Adrenal gland (tissue), 12 donors: Measurements from ENCODE around the gene SCAI. TPM values are rescaled to one million over a fixed set of nuclear protein-coding genes. Genes with fewer than 3 reads are reported as not detected.
A peak's percentile ranks its signal among the peaks of the same experiment; 100 is the strongest.
"Not testable (repeated sequence)": the region's sequence is repeated elsewhere in the genome, so short reads cannot be mapped to it uniquely, and the experiment has no call there.

Source experiments
- DNase-seq, 7 donors: peaks; one replicate each; pipeline ENCODE4 v3.0.0-alpha.2; 2019 to 2020
- H3K27ac ChIP-seq, 5 donors: fragments of 200-600 bp; sonication (generic) in 4 of 5; 1 replicate in 3 of 5; 2 replicates in 2 of 5; pipeline versions ENCODE4 v1.5.1 to v1.8.0; 2016 to 2020; ENCODE audit warnings: mild to moderate bottlenecking in 1 of 5
- H3K27me3 ChIP-seq: fragments of 200-600 bp; 2 replicates; pipeline ENCODE4 v1.8.0; 2021
- H3K36me3 ChIP-seq, 2 donors: fragments of 200-600 bp; replicated peaks in 1 of 2; 1 replicate in 1 of 2; 2 replicates in 1 of 2; pipeline versions ENCODE4 v1.5.1 to v1.8.0; 2018 to 2022
- H3K4me1 ChIP-seq, 2 donors: fragments of 200-600 bp; replicated peaks in 1 of 2; 1 replicate in 1 of 2; 2 replicates in 1 of 2; pipeline versions ENCODE4 v1.5.1 to v1.8.0; 2018 to 2021
- H3K4me3 ChIP-seq, 4 donors: fragments of 200-600 bp; sonication (generic) in 3 of 4; one replicate each; pipeline ENCODE4 v1.5.1; 2016 to 2018
- H3K9me3 ChIP-seq, 3 donors: fragments of 200-600 bp; sonication (generic) in 1 of 3; replicated peaks in 1 of 3; 1 replicate in 2 of 3; 2 replicates in 1 of 3; pipeline versions ENCODE4 v1.5.1 to v1.8.0; 2016 to 2021
- CTCF ChIP-seq, 6 experiments: fragments of 450-650 bp in 4 of 6; fragments of 200-600 bp in 2 of 6; sonication (generic) in 1 of 6; IDR thresholded peaks; 1 replicate in 5 of 6; 2 replicates in 1 of 6; pipeline versions ENCODE4 v1.5.1 to v1.8.0; 2016 to 2021; ENCODE audit warnings: antibody characterized with exemption in 6 of 6, mild to moderate bottlenecking in 2 of 6, moderate library complexity in 1 of 6
- POLR2A ChIP-seq, 2 donors: fragments of 450-650 bp; IDR thresholded peaks; one replicate each; pipeline ENCODE4 v1.6.1; 2017; ENCODE audit warnings: antibody characterized with exemption in 2 of 2, mild to moderate bottlenecking in 2 of 2, moderate library complexity in 1 of 2
- WGBS, 4 donors: extraction: QIAGEN DNeasy Blood & Tissue Kit in 2 of 4; methylation state at CpG; one replicate each; pipeline versions ENCODE4 v1.1.5 to v1.1.7; 2013 to 2017; 5-methylcytosine and 5-hydroxymethylcytosine counted together
- intact Hi-C, 2 donors: fragments of 100-400 bp; cut with DNase I; formaldehyde crosslinking; loops; one replicate each; pipeline versions ENCODE4 v1.14.1 to v1.15.0; 2022 to 2023
- polyA plus RNA-seq, 3 donors: library from polyadenylated mRNA; stranded (reverse); fragments of 200-250 nt in 2 of 3; fragments of 350-450 nt in 1 of 3; fragmentation: Illumina TruSeq in 1 of 3; extraction: RNeasy Lipid Tissue Mini Kit (QIAGEN cat#74804) in 1 of 3; gene quantifications; one replicate each; pipeline ENCODE4 v1.2.3, GENCODE V29; 2013 to 2014
- total RNA-seq, 9 donors: library from RNA; depleted of rRNA in 4 of 9; stranded (reverse); fragments of >200 nt in 4 of 9; fragments of 120-200 nt in 1 of 9; fragmentation: NEBNext Ultra II Directional in 1 of 9; extraction: Animal tissue kit (Norgen Biotek cat#: 25700) in 1 of 9; gene quantifications; one replicate each; pipeline versions ENCODE4 v1.1.0 to v1.2.4, GENCODE V29; 2013 to 2023
- donor health status: healthy with polysubstance abuse.
- donor health status: Bipolar disorder and iron deficiency.
- donor health status: DM: yes; HTN: yes; CAD: no.
- donor health status: DM: no; HTN: no; CAD: no.
- donor health status: DM: no; HTN: no; CAD: no.
- donor health status: DM: yes; HTN: yes; CAD: no.

Gene SCAI
- total and polyA plus RNA-seq, 12 donors: 1.4 to 19.6 (median 9.2) TPM

GRCh38 chr9:125189011-125189360, 45.7 kb upstream of the SCAI start:
- 0 to 1% (median 0%) methylated on average over 8 to 26 of the region's 26 CpGs for WGBS, 4 donors
- Histone ChIP-seq H3K4me3 (peak overlapping the region; percentile 60 to 100 (median 76)), H3K27me3 (no peaks in the 10 kb centered on the region), H3K4me1 (peaks cover 22 to 44% of the 10 kb centered on the region in 2 donors), H3K9me3 (no peaks in the 10 kb centered on the region), H3K27ac (peak overlapping the region; percentile 44 to 99 (median 80)), H3K36me3 (no peaks in the 10 kb centered on the region)
- DNase-seq: peak; percentile 30 to 59 (median 39)
- no peak for TF ChIP-seq POLR2A (IDR thresholded peaks at IDR 0.05)
- no peak for TF ChIP-seq CTCF (IDR thresholded peaks at IDR 0.05)
- intact Hi-C loops: no loop called here

DNA sequence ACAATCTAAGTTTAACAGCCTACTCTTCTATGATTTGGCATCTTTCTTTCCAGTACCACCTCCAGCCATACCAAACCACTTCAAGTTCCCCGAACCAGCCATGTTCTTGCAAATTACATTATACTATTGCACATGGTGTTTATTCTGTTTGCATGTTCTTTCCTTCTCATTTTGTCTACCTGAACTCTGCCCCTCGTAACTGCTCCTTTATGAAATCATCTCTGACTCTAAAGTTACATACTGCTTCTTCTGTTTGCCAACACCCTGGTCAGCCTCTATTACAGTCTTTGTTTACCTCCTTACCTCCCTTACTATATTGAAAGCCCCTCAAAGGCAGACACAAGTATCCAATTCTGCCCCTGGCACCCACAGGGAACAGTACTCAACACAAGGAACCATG, 40.2 kb upstream of the SCAI start:
- Histone ChIP-seq H3K27ac (peak overlapping the region in 2 of 5 donors; percentile 33 to 55), H3K36me3 (no peaks in the 10 kb centered on the region)

DNA sequence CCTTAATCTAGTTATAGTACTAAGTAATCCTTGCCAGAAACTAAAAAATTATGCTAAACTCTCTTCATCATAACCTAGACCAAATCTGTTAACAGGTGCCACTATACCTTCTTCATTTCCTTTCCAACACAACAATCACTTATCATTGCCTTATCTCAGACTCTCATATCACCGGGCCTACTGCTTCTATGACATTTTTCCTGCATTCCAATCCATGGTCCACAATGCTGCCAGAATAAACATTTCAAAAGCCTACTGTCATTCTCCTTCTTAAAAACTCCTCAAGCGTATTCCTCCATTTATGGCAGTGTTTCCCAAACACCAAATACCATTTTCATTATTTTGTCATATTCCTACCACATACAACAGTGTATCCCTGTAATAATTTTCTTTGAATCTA, 39.7 kb upstream of the SCAI start:
- Histone ChIP-seq H3K27ac (peak overlapping the region in 1 of 5 donors; percentile 55), H3K4me3 (no peak overlapping the region), H3K4me1 (peaks cover 16 to 42% of the 10 kb centered on the region in 2 donors)

More for the DNA sequence above, 40.2 kb upstream of the SCAI start:
- no peaks in the 10 kb centered on the region for H3K27me3 ChIP-seq
- DNase-seq: no peak
- TF ChIP-seq POLR2A (IDR thresholded peaks at IDR 0.05) (no peak), CTCF (IDR thresholded peaks at IDR 0.05) (no peak)
- intact Hi-C loops: no loop called here
- H3K4me3 ChIP-seq: no peak overlapping the region
- H3K9me3 ChIP-seq: no peaks in the 10 kb centered on the region
- WGBS, 4 donors: 85 to 92% (median 90%) methylated on average over 2 of the region's 2 CpGs
- H3K4me1 ChIP-seq: peaks cover 16 to 47% of the 10 kb centered on the region in 2 donors

GRCh38 chr9:125181756-125182155, 38.4 kb upstream of the SCAI start:
- peaks cover 11 to 29% of the 10 kb centered on the region in 2 donors for H3K4me1 ChIP-seq
- H3K27me3 ChIP-seq, DNase-seq, H3K9me3 ChIP-seq, intact Hi-C loops, H3K36me3 ChIP-seq, H3K27ac ChIP-seq, H3K4me3 ChIP-seq: not testable (repeated sequence)
- 90 to 98% (median 94%) methylated on average over 4 of the region's 4 CpGs for whole genome bisulfite sequencing, 4 donors

More for the DNA sequence above, 39.7 kb upstream of the SCAI start:
- DNase-seq: no peak
- H3K9me3 ChIP-seq: no peaks in the 10 kb centered on the region
- WGBS, 4 donors: 37 to 42% (median 39%) methylated on average over 2 of the region's 2 CpGs
- H3K27me3 ChIP-seq: no peaks in the 10 kb centered on the region
- intact Hi-C loops: no loop called here
- no peak for TF ChIP-seq POLR2A (IDR thresholded peaks at IDR 0.05)
- TF ChIP-seq CTCF (IDR thresholded peaks at IDR 0.05): no peak
- no peaks in the 10 kb centered on the region for H3K36me3 ChIP-seq

GRCh38 chr9:125180876-125181275, 37.5 kb upstream of the SCAI start:
- H3K9me3 ChIP-seq: no peaks in the 10 kb centered on the region
- TF ChIP-seq POLR2A (IDR thresholded peaks at IDR 0.05) (no peak), CTCF (IDR thresholded peaks at IDR 0.05) (no peak)
- peaks cover 2 to 20% of the 10 kb centered on the region in 2 donors for H3K4me1 ChIP-seq
- H3K36me3 ChIP-seq: no peaks in the 10 kb centered on the region
- intact Hi-C loops: no loop called here
- H3K4me3 ChIP-seq: no peak overlapping the region
- 91 to 97% (median 94%) methylated on average over 9 of the region's 9 CpGs for WGBS, 4 donors
- H3K27ac ChIP-seq: no peak overlapping the region
- H3K27me3 ChIP-seq: no peaks in the 10 kb centered on the region
- no peak for DNase-seq

- H3K9me3 ChIP-seq, H3K27me3 ChIP-seq, H3K36me3 ChIP-seq, H3K27ac ChIP-seq, intact Hi-C loops, H3K4me3 ChIP-seq: not testable (repeated sequence)
- 89 to 98% (median 92%) methylated on average over 4 of the region's 4 CpGs for WGBS, 4 donors
- H3K4me1 ChIP-seq: peaks cover 0 to 19% of the 10 kb centered on the region in 2 donors
- peak in 1 of 7 donors; percentile 15 for DNase-seq
These were observed 36.4 kb upstream of the SCAI start for GRCh38 chr9:125179776-125180175.
